ENCODE results near the gene IFFO2.
"Not testable (repeated sequence)": the region's sequence is repeated elsewhere in the genome, so short reads cannot be mapped to it uniquely, and the experiment has no call there.

IFFO2 gene

DNA sequence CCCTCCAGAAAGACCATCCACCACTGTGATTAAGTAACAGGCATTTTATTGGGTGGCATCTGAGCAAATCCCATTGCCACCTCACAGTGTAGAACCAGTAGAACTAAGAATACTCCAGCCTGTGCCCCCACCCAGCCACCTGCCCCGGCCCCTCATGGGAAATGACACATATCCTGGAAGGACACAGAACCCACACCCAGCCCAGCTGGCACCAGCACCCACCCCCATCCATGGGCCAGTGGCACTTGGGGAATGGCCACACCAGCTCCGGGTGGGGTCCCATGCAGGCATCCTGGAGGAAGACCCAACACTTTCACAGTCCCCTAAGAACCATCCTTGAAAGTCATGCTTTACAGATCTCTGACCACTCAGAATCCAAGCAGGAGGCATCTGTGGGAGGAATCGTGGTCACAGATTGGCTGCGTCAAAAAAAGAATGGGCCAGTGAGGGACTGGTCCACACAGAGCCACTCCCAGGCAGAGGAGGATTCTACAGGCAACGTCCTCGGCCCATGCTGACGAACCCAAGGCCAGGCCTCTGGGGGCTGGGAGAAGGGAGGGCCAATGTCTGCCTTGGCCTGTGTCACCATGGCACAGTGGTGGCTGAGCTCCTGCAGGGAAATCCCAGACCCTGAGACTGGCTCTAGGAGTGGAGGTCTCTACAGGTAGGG, 84.9 kb downstream of the IFFO2 start:
- DNase-seq, result no peak

DNA sequence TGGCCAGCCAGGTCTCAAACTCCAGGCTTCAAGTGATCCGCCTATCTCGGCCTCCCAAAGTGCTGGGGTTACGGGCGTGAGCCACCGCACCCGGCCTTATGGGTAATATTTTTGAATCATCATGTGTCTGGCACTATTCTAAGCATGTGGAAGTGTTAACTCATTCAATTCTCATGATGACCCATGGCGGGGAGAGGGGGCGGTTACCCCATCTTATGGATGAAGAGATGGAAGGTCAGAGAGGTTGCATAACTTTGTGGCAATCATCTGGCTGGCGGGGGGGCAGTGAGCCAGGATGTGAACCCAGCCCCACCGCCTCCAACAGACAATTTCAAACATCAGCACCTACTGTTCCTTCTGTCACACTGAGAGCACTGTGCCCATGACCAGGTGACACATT, 85.5 kb downstream of the IFFO2 start:
- DNase-seq, result no peak

DNA sequence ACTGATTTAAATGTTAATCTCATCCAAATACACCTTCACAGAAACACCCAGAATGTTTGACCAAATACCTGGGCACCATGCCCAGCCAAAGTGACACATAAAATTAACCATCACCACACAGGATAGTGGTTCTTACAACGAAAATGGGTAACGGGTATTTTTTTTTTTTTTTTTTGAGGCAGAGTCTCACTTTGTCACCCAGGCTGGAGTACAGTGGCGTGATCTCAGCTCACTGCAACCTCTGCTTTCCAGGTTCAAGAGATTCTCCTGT, 85.9 kb downstream of the IFFO2 start:
- not testable (repeated sequence) for DNase-seq

DNA sequence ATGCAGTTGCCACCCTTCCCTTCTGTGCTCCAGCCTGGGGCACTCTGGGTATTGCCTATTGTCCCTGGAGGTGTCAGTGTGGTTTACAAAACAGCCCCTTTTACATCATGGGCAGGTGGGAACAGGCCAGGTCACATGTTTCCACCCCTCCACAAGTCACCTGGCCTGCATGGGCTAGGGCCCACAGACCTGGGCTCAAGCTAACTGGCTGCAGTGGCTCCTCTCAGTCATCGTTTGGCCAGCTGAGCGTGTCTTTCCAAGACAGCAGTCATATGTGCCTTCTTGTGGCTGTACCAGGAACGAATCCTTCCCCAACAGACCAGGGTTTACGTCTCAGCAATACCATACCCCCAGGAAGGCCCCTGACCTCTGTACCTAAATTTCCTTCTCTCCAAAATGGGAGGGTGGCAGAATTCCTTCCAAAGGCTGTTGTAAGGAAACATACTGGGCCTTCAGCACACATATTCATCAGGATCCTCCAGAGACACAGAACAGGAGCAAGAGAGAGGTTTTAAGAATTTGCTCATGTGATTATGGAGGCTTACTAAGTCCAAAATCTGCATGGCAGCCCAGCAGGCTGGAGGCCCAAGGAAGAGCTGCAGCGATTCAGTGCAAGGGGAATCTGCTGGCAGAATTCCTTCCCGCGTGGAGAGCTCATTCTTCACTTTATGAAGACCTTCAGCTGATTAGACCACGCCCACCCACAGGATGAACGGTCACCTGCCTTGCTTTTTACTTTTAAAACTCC, 86.5 kb downstream of the IFFO2 start:
- DNase-seq, result no peak

DNA sequence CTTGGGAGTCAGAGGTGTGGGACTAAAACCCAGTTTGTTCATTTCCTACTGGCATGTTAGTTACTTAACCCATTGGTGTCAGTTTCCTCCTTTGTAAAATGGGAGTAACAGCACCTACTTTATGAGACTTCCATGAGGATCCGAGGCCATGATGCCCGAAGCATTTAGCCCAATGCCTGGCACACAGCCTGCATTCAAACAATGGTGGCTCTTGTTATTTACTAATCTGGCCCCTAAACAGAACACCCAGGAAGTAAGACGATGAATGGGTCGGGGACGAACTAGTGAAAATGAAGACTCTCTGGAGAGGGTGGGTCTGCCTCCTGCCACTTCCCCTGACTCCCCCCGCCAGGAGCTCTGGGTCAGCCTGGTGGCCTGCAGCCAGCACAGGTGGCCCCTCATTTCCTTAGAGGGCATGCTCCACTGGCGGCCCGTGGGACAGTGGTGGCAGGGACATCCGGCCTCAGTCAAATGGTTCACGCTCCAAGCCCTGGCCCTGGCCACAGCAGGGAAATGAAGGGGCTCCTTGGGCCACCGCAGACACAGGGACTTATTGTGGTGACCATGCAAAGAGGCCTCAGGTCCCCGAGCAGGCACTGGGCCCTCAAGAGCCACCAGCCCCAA, 87.6 kb downstream of the IFFO2 start:
- DNase-seq, result no peak

DNA sequence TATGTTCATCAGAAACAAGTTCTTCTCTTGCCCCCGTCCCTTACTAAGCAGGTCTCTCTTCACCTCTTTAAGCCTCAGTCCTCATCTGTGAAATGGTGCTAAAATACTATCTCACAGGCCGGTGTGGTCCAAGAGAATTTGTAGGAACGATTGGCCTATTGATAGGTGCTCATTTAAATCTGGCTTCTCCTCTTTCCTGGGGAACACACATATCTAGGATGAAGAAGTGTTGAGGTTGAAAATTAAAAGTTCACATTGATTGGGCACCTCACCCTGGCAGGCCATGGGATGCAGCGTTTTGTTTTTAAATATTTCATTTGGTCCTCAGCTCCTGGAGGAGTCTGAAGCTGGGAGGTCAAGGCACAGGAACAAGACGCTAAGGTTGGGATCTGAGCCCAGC, 88.1 kb downstream of the IFFO2 start:
- DNase-seq, result no peak

DNA sequence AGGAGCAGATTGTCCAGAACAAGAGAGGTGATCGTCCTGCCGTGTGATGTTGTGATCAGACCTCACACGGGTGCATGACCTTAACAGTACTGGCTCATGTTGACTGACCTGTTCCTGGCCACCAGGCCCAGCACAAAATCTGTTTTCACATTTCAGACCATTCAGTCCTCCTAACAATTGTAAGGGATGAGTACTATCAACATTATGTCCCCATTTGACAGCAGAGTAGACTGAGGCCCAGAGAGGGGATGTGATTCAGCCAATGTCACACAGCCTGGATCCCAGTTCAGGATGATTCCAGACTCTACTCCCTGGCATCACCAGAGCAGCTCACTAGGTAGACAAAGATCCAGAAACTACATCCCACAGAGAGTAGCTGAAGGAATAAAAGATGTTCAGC, 89.6 kb downstream of the IFFO2 start:
- DNase-seq, result no peak

DNA sequence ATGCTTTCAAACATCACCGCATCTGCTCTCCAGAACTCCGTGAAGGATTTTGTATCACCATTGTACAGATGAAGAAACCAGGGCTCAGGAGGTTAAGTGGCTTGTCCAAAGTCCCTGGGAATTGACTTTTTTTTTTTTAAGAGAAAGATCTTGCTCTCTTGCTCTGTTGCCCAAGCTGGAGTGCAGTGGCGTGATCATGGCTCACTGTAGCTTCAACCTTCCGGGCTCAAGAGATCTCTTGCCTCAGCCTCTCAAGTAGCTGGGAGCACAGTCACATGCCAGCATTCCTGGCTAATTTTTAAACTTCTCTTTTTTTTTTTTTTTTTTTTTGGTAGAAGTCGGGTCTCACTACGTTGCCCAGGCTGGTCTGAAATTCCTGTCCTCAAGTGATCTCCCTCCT, 90.2 kb downstream of the IFFO2 start:
- no peak for DNase-seq

DNA sequence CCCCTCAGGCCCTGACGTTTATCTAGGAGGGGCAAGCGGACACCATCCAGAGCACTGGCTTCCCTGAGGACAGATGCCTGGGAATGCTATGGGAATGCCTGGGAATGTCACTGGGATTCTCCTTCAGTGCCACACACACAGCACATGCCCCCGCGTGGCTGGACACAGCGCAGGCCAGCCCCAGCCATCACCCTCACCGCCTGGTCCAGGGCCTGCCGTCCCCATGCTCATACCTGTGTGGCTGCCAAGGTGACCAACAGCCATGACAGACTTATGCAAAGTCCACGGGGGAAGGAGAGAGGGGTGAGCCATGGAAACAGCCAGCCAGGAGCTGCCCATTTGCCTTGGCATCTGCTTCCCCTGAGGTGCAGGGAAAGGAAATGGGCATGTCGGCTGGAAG, 91.3 kb downstream of the IFFO2 start:
- no peak for DNase-seq

DNA sequence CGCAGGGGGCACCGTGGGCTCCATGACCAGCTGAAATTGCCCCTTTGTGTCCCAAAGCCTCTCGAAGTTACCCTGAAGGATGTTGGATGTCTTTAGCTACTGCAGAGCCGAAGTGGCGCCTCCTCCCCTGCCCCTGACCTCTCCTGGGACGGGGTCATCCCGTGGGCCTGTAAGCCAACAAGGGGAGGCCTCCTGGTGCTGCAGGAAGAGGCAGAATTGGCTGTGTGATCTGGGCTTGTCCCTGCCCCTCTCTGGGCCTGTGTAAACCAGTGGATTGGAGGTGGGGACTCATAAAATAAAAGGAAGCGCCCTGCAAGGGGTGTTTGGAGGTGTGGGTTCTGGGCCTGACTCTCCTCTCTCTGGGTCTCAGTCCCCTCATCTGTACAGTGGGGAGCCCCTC, 94.9 kb downstream of the IFFO2 start:
- DNase-seq, result no peak

DNA sequence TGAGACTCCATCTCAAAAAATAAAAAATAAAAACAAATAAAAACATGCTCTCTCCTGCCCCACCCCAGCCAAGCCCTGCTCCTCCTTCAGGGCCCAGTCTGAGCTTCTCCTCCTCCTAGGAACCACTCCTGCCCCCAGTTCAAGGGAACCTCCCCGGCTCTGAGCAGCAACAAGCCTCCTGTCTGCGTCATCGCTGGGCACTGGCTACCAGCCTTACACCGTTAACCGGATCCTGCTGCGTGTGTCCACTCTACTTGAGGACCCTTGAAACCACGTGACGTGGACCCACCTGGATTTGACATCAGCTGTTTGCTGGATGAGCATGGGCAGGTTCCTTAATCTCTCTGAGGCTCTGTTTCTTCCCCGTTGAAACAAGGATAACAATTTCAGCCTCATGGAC, 95.4 kb downstream of the IFFO2 start:
- DNase-seq, result peak; percentile 11 to 33

DNA sequence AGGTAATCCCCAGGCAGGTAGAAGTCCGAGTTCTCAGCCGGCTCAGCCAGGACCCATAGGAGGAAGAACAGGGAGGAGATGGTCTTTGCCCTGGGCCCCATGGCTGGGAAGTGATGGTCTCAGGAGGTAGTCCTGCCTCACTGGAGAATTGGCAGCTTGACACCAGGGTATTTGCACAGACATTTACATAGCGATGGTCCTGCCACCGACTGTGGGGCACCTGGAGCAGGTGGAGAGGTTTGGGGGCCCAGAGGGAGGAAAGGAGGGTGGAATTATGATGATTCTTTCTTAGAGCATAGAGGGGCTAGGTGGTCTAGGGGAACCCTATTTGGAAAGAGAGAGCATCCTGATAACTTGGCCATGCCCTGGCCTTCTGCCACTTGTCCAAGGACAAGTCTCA, 96.9 kb downstream of the IFFO2 start, which contains the start of gene TAS1R2:
Gene TAS1R2, minus strand, starts transcription at position 101 of the 400 bp plus-strand sequence. Its CDS starts 0 bp downstream, at position 101.
- DNase-seq, result no peak

DNA sequence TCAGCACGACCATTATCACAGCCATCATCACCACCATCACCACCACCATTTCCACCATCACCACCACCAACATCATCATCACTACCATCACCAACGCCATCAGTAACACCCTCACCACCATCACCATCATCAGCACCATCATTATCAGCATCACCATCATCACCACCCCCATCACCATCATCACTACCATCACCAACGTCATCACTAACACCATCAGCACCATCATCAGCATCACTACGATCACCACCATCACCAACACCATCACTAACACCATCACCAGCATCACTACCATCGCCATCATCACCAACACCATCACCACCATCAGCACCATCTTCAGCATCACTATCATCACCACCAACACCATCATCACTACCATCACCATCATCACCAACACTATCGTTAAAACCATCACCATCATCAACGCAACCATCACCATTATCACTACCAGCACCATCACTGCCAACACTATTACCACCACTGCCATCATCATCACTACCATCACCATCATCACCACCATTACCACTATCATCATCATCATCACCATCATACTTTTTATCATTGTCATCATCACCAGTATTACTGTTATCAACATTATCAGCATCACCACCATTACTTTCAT, 98.3 kb downstream of the IFFO2 start:
- DNase-seq, result no peak

DNA sequence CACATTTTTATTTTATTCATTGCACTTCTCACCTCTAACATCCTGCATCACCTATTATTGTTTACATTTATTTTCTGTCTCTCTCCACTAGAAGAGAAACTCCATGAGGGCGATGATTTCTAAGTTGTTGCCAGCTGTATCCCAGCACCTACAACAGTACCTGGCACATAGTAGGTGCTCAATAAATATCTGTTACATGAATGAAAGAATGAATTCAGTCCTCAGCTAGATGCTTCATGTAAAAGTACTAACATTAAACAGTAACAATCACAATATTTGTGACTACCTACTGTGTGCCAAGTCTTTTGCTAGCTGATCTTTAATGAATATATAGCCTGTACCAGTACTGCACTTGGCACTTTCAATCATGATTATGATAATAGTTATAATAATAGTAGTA, 100.0 kb downstream of the IFFO2 start:
- no peak for DNase-seq

DNA sequence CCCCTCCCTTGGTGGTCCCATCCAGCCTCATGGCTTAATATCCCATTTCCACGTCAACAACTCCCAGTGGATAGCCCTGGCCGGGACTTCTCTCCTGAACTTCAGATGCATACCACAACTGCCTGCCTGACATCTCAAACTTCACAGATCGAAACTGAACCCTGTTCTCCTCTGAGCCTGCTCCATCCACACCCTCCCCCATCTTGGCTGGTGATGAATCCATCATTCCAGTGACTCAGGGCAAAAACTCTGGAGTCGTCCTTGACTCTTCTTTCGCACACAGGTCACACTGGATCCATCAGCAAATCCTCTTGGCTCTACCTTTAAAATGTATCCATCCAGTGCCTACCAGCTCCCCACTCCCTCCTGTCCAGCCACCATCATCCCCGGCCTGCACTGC, 100.9 kb downstream of the IFFO2 start:
- DNase-seq, result no peak

DNA sequence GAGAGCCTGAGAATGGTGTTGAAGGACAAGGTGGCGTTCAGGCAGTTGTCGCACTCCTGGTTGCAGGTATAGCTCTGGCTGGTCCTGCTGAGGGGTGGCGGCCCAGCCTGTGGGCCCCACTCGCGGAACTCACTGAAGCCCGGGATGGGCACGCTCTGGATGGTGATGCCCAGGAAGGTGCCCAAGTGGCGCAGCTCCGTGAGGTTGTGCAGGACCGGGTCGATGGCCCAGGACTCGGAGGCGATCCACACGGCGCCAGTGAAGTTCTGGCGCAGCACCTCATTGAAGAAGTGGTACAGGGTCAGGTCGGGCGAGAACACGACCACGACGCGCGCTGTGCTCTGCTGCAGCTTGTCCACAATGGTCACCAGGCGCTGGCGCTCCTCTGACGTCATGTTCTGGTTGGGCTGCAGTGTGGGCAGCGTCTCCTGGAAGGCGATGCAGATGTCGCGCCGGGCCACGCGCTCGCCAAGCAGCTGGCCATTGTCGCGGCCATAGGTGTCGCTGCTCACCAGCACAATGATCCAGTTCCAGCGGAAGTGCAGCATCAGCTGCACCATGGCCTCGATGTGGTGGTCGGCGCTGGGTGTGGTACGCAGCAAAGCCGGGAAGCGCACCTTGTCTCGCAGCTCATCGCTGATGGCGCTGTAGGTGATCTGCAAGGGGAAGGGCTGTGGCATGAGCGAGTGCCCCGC, 102.0 kb downstream of the IFFO2 start:
- no peak for DNase-seq
